ENCODE results near the gene LBHD2. TPM values are rescaled to one million over a fixed set of nuclear protein-coding genes. Genes with fewer than 3 reads are reported as not detected.

LBHD2 gene
- total and polyA plus RNA-seq, 2 donors: 0.19 to 0.75 TPM

GRCh38 chr14:103138301-103139131, 54.5 kb downstream of the LBHD2 start:
- peak overlapping the region in 1 of 2 donors; percentile 10 for H3K4me3 ChIP-seq (ENCODE audit: low read length in 2 of 2)
- DNase-seq (ENCODE audit: low read depth in 6 of 9, low spot score in 9 of 9): no peak
- 58% methylated on average over 66 of the region's 66 CpGs for WGBS

GRCh38 chr14:103139132-103140025, 55.4 kb downstream of the LBHD2 start:
- Histone ChIP-seq H3K9me3 (ENCODE audit: control insufficient read depth in 2 of 2, insufficient read depth in 1 of 2, low read length in 1 of 2) (peaks cover 1 to 3% of the 10 kb centered on the region in 2 donors), H3K27ac (ENCODE audit: low read depth in 1 of 2, low read length in 1 of 2) (no peak overlapping the region), H3K36me3 (ENCODE audit: control insufficient read depth in 2 of 2, insufficient read depth in 2 of 2, low read length in 1 of 2) (no peaks in the 10 kb centered on the region), H3K4me3 (ENCODE audit: low read length in 2 of 2) (peak overlapping the region in 1 of 2 donors; percentile 10), H3K27me3 (ENCODE audit: control insufficient read depth in 2 of 2, insufficient read depth in 1 of 2, low read length in 1 of 2) (peaks cover 0 to 52% of the 10 kb centered on the region in 2 donors), H3K4me1 (ENCODE audit: control insufficient read depth in 2 of 2, insufficient read depth in 2 of 2, low read length in 2 of 2) (peaks cover 0 to 5% of the 10 kb centered on the region in 2 donors)
- WGBS: 91% methylated on average over 29 of the region's 29 CpGs
- DNase-seq (ENCODE audit: low read depth in 6 of 9, low spot score in 9 of 9): no peak

More at GRCh38 chr14:103138301-103139131, 54.5 kb downstream of the LBHD2 start:
- Histone ChIP-seq H3K27me3 (ENCODE audit: control insufficient read depth in 2 of 2, insufficient read depth in 1 of 2, low read length in 1 of 2) (peaks cover 0 to 52% of the 10 kb centered on the region in 2 donors), H3K36me3 (ENCODE audit: control insufficient read depth in 2 of 2, insufficient read depth in 2 of 2, low read length in 1 of 2) (peaks cover 0 to 5% of the 10 kb centered on the region in 2 donors), H3K4me1 (ENCODE audit: control insufficient read depth in 2 of 2, insufficient read depth in 2 of 2, low read length in 2 of 2) (peaks cover 0 to 5% of the 10 kb centered on the region in 2 donors), H3K9me3 (ENCODE audit: control insufficient read depth in 2 of 2, insufficient read depth in 1 of 2, low read length in 1 of 2) (peaks cover 1 to 3% of the 10 kb centered on the region in 2 donors), H3K27ac (ENCODE audit: low read depth in 1 of 2, low read length in 1 of 2) (peak overlapping the region in 1 of 2 donors; percentile 55)

Other genes with a start within 250 kb of the LBHD2 start
- gene AMN, start 161.5 kb upstream of the LBHD2 start, total RNA-seq: 2.0 TPM
- gene AMN, start 161.5 kb upstream of the LBHD2 start, polyA plus RNA-seq: 3.5 TPM
- 7.6 TPM for gene CDC42BPB, start 26.7 kb upstream of the LBHD2 start, total RNA-seq
- gene CDC42BPB, start 26.7 kb upstream of the LBHD2 start, polyA plus RNA-seq: 16.3 TPM
- 16.0 TPM for gene EXOC3L4, start 10.5 kb downstream of the LBHD2 start, total RNA-seq
- gene EXOC3L4, start 10.5 kb downstream of the LBHD2 start, polyA plus RNA-seq: 83.7 TPM
- gene TNFAIP2, start 39.3 kb downstream of the LBHD2 start, total RNA-seq: 66.2 TPM
- 193 TPM for gene TNFAIP2, start 39.3 kb downstream of the LBHD2 start, polyA plus RNA-seq

All from thymus (tissue), 11 donors.